GM21423 (cell line): ENCODE data around the gene ZBTB16.

Experiments
- ATAC-seq: cut with Tn5 transposase; IDR thresholded peaks from one replicate; pipeline ENCODE4 v1.9.1; 2021; ENCODE audit warnings: mild to moderate bottlenecking, moderate library complexity; ENCODE audit not compliant: unreplicated experiment

The ZBTB16 gene

GRCh38 chr11:114291842-114292680 is 232.6 kb downstream of the ZBTB16 start:
- no peak for ATAC-seq

GRCh38 chr11:114293201-114293711 is 233.7 kb downstream of the ZBTB16 start:
- no peak for ATAC-seq

- no peak for ATAC-seq
Measured at GRCh38 chr11:114295676-114296604, 236.4 kb downstream of the ZBTB16 start, which contains the start of gene NNMT. TSS of gene NNMT (plus strand) at chr11:114296399. CDS start at chr11:114296557, 158 bp downstream.

- no peak for ATAC-seq
Measured at GRCh38 chr11:114296605-114297372, 237.3 kb downstream of the ZBTB16 start.

- no peak for ATAC-seq
Measured at GRCh38 chr11:114297806-114298709, 238.5 kb downstream of the ZBTB16 start.

- no peak for ATAC-seq
Measured at GRCh38 chr11:114298710-114299109, 239.2 kb downstream of the ZBTB16 start.
